ENCODE measurements around the gene RAI1. TPM values are rescaled to one million over a fixed set of nuclear protein-coding genes. Genes with fewer than 3 reads are reported as not detected.

Gene RAI1
- total and polyA plus RNA-seq, 2 donors, result 17.5 to 20.2 TPM

DNA sequence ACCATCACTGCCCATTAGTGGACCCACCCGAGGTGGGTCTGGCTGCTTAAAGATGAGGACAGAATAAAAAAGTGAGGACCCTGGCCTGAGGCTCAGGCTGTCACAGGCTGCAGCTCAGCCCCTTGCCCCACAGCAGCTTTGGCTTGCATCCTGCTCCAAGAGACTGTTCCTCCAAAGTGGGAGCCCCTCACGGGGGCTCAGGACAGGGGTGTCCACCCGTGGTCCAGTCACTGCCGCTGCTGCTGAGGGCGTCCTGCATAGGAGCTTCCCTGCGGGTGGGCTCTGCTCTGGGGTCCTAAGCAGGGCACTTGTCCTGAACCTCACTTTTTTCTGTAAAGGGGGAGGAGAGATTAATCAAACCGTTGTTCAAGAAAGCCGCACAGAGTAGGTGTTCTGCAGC lies 107.7 kb downstream of the RAI1 start:
- no peak overlapping the region for H3K4me3 ChIP-seq (ENCODE audit: low read depth, low read length)
- WGBS, result 85% methylated on average over 8 of the region's 8 CpGs
- no peak for DNase-seq (ENCODE audit: extremely low spot score)
- no peaks in the 10 kb centered on the region for H3K36me3 ChIP-seq (ENCODE audit: insufficient read depth)
- H3K27ac ChIP-seq (ENCODE audit: low read depth), result no peak overlapping the region
- H3K4me1 ChIP-seq (ENCODE audit: insufficient read depth), result peaks cover 2% of the 10 kb centered on the region

GRCh38 chr17:17789410-17789809 lies 108.2 kb downstream of the RAI1 start:
- Histone ChIP-seq H3K36me3 (ENCODE audit: insufficient read depth) (no peaks in the 10 kb centered on the region), H3K4me3 (ENCODE audit: low read depth, low read length) (no peak overlapping the region), H3K4me1 (ENCODE audit: insufficient read depth) (peaks cover 2% of the 10 kb centered on the region), H3K27ac (ENCODE audit: low read depth) (no peak overlapping the region)
- WGBS, result 95% methylated on average over 6 of the region's 6 CpGs
- no peak for DNase-seq (ENCODE audit: extremely low spot score)

DNA sequence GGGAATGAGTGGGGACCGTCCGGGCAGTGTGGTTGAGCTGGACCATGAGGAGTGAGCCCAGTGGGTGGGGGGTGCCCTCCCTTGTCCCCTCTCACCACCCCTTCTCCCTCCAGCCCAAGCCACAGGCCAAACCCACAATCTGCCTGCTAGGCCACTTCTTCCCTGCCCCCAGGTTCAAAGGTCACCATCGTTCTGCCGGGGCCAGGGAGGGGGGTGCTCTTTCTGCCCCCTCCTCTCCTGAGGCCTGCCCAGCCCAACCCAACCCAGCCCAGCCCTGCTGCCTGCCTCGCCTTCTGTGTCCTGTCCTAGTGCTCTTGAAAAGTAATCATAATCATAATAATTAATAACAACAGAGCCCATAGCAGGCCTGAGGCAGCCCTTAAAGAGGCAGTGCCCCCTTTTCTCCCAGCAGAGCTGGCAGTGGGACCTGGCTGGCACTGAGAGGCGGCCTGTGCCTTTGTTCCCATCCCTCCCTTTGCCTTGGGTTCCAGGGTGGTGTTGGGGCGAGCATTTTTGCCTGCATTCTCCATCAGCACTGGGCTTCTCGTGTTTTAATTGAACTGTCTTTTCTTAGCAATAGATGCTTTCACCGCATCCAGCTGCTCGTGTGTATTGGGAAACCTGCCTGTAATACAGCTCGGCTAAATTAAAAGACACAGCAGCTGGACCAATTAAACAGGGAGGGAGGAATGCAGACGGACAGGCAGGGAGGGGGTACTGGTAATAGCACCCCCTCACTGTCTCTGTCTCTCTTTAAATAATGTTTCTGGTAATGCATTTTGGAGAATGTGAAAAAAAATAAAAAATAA lies 108.8 kb downstream of the RAI1 start:
- Histone ChIP-seq H3K27ac (ENCODE audit: low read depth) (no peak overlapping the region), H3K4me1 (ENCODE audit: insufficient read depth) (peaks cover 2% of the 10 kb centered on the region), H3K36me3 (ENCODE audit: insufficient read depth) (no peaks in the 10 kb centered on the region), H3K4me3 (ENCODE audit: low read depth, low read length) (no peak overlapping the region)
- WGBS, result 65% methylated on average over 12 of the region's 12 CpGs
- no peak for DNase-seq (ENCODE audit: extremely low spot score)

GRCh38 chr17:17790637-17791464 lies 109.6 kb downstream of the RAI1 start:
- Histone ChIP-seq H3K4me1 (ENCODE audit: insufficient read depth) (peaks cover 2% of the 10 kb centered on the region), H3K36me3 (ENCODE audit: insufficient read depth) (no peaks in the 10 kb centered on the region), H3K4me3 (ENCODE audit: low read depth, low read length) (no peak overlapping the region), H3K27ac (ENCODE audit: low read depth) (no peak overlapping the region)
- whole genome bisulfite sequencing, result 80% methylated on average over 26 of the region's 26 CpGs
- DNase-seq (ENCODE audit: extremely low spot score), result no peak

DNA sequence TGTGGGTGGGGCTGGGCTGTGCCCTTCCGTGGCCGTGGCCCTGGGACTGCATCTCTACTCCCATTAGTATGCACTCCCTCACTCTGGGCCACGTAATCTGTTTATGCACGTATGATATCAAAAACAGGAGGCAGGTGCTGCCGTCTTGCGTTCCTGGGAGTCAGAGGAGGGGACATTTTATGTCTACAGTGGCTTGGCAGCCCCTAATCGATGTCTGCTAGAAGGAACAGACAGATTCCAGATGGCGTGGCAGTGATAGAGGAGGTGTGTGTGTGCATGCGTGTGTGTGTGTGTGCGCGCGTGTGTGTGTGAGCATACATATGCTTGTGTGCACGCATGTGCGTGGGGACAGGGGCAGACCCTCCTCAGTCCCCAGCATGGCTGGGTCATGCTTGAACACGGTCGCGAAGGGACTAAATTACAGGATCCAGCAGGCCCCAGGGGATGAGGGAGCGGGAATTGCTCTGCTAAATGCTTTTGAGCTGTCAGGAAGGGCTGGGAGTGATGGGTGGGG lies 110.8 kb downstream of the RAI1 start:
- Histone ChIP-seq H3K4me3 (ENCODE audit: low read depth, low read length) (no peak overlapping the region), H3K36me3 (ENCODE audit: insufficient read depth) (no peaks in the 10 kb centered on the region), H3K27ac (ENCODE audit: low read depth) (no peak overlapping the region), H3K4me1 (ENCODE audit: insufficient read depth) (peaks cover 2% of the 10 kb centered on the region)
- DNase-seq (ENCODE audit: extremely low spot score), result no peak
- 50% methylated on average over 18 of the region's 18 CpGs for WGBS

- 17% methylated on average over 38 of the region's 38 CpGs for WGBS
- Histone ChIP-seq H3K27ac (ENCODE audit: low read depth) (no peak overlapping the region), H3K4me1 (ENCODE audit: insufficient read depth) (peaks cover 2% of the 10 kb centered on the region), H3K4me3 (ENCODE audit: low read depth, low read length) (no peak overlapping the region), H3K36me3 (ENCODE audit: insufficient read depth) (no peaks in the 10 kb centered on the region)
- DNase-seq (ENCODE audit: extremely low spot score), result no peak
Observed at GRCh38 chr17:17792551-17793377, 111.5 kb downstream of the RAI1 start.

DNA sequence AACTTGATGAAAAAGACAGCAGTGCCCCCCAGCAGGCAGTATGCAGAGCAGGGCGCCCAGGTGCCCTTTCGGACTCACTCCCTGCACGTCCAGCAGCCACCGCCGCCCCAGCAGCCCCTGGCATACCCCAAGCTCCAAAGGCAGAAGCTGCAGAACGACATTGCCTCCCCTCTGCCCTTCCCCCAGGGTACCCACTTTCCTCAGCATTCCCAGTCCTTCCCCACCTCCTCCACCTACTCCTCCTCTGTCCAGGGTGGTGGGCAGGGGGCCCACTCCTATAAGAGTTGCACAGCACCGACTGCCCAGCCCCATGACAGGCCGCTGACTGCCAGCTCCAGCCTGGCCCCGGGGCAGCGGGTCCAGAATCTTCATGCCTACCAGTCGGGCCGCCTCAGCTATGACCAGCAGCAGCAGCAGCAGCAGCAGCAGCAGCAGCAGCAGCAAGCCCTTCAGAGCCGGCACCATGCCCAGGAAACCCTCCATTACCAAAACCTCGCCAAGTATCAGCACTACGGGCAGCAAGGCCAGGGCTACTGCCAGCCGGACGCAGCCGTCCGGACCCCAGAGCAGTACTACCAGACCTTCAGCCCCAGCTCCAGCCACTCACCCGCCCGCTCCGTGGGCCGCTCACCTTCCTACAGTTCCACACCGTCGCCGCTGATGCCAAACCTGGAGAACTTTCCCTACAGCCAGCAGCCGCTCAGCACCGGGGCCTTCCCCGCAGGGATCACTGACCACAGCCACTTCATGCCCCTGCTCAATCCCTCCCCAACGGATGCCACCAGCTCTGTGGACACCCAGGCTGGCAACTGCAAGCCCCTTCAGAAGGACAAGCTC lies 112.3 kb downstream of the RAI1 start:
- Histone ChIP-seq H3K27ac (ENCODE audit: low read depth) (no peak overlapping the region), H3K4me3 (ENCODE audit: low read depth, low read length) (no peak overlapping the region), H3K4me1 (ENCODE audit: insufficient read depth) (peaks cover 2% of the 10 kb centered on the region), H3K36me3 (ENCODE audit: insufficient read depth) (no peaks in the 10 kb centered on the region)
- DNase-seq (ENCODE audit: extremely low spot score), result no peak
- WGBS, result 91% methylated on average over 30 of the region's 30 CpGs

- DNase-seq (ENCODE audit: extremely low spot score), result no peak
- WGBS, result 93% methylated on average over 31 of the region's 31 CpGs
- no peak overlapping the region for H3K4me3 ChIP-seq (ENCODE audit: low read depth, low read length)
- no peaks in the 10 kb centered on the region for H3K36me3 ChIP-seq (ENCODE audit: insufficient read depth)
- no peak overlapping the region for H3K27ac ChIP-seq (ENCODE audit: low read depth)
- peaks cover 2% of the 10 kb centered on the region for H3K4me1 ChIP-seq (ENCODE audit: insufficient read depth)
Observed at GRCh38 chr17:17794382-17794781, 113.1 kb downstream of the RAI1 start.

DNA sequence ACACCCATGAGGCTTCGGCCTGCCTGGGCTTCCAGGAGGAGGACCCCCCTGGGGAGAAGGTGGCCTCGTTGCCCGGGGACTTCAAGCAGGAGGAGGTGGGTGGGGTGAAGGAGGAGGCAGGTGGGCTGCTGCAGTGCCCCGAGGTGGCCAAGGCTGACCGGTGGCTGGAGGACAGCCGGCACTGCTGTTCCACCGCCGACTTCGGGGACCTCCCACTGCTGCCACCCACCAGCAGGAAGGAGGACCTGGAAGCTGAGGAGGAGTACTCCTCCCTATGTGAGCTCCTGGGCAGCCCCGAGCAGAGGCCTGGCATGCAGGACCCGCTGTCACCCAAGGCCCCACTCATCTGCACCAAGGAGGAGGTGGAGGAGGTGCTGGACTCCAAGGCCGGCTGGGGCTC lies 114.0 kb downstream of the RAI1 start:
- no peaks in the 10 kb centered on the region for H3K36me3 ChIP-seq (ENCODE audit: insufficient read depth)

GRCh38 chr17:17795946-17796786 lies 114.9 kb downstream of the RAI1 start:
- no peak overlapping the region for H3K27ac ChIP-seq (ENCODE audit: low read depth)
- no peaks in the 10 kb centered on the region for H3K36me3 ChIP-seq (ENCODE audit: insufficient read depth)
- DNase-seq (ENCODE audit: extremely low spot score), result no peak
- no peak overlapping the region for H3K4me3 ChIP-seq (ENCODE audit: low read depth, low read length)
- peaks cover 2% of the 10 kb centered on the region for H3K4me1 ChIP-seq (ENCODE audit: insufficient read depth)
- 96% methylated on average over 40 of the region's 40 CpGs for WGBS

More for the DNA sequence above, 114.0 kb downstream of the RAI1 start:
- 89% methylated on average over 12 of the region's 12 CpGs for WGBS
- no peak for DNase-seq (ENCODE audit: extremely low spot score)
- H3K4me3 ChIP-seq (ENCODE audit: low read depth, low read length), result no peak overlapping the region
- no peak overlapping the region for H3K27ac ChIP-seq (ENCODE audit: low read depth)
- peaks cover 2% of the 10 kb centered on the region for H3K4me1 ChIP-seq (ENCODE audit: insufficient read depth)

DNA sequence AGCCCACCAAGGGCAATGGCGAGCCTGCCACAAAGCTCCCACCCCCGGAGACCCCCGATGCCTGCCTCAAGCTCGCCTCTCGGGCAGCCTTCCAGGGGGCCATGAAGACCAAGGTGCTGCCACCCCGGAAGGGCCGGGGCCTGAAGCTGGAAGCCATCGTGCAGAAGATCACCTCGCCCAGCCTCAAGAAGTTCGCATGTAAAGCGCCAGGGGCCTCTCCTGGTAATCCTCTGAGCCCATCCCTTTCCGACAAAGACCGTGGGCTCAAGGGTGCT lies 115.5 kb downstream of the RAI1 start:
- H3K27ac ChIP-seq (ENCODE audit: low read depth), result no peak overlapping the region
- no peak overlapping the region for H3K4me3 ChIP-seq (ENCODE audit: low read depth, low read length)
- peaks cover under 1% of the 10 kb centered on the region for H3K4me1 ChIP-seq (ENCODE audit: insufficient read depth)
- H3K36me3 ChIP-seq (ENCODE audit: insufficient read depth), result no peaks in the 10 kb centered on the region
- 90% methylated on average over 13 of the region's 13 CpGs for WGBS
- DNase-seq (ENCODE audit: extremely low spot score), result no peak

DNA sequence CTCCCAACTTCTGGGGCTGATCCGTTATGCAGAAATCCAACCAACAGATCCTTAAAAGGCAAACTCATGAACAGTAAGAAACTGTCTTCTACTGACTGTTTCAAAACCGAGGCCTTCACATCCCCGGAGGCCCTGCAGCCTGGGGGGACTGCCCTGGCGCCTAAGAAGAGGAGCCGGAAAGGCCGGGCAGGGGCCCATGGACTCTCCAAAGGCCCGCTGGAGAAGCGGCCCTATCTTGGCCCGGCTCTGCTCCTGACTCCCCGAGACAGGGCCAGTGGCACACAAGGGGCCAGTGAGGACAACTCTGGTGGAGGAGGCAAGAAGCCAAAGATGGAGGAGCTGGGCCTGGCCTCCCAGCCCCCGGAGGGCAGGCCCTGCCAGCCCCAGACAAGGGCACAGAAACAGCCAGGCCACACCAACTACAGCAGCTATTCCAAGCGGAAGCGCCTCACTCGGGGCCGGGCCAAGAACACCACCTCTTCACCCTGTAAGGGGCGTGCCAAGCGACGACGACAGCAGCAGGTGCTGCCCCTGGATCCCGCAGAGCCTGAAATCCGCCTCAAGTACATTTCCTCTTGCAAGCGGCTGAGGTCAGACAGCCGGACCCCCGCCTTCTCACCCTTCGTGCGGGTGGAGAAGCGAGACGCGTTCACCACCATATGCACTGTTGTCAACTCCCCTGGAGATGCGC lies 116.0 kb downstream of the RAI1 start:
- H3K27ac ChIP-seq (ENCODE audit: low read depth), result no peak overlapping the region
- 89% methylated on average over 30 of the region's 30 CpGs for WGBS

More for the DNA sequence above, 116.0 kb downstream of the RAI1 start:
- H3K36me3 ChIP-seq (ENCODE audit: insufficient read depth), result no peaks in the 10 kb centered on the region
- no peak for DNase-seq (ENCODE audit: extremely low spot score)
- no peaks in the 10 kb centered on the region for H3K4me1 ChIP-seq (ENCODE audit: insufficient read depth)
- H3K4me3 ChIP-seq (ENCODE audit: low read depth, low read length), result no peak overlapping the region
